Loucy (cell line): ENCODE data around the gene C1orf105.
"Not testable (repeated sequence)": the region's sequence is repeated elsewhere in the genome, so short reads cannot be mapped to it uniquely, and the experiment has no call there.

Source experiments
- CTCF ChIP-seq: fragments of 200-600 bp; sonication (generic); conservative IDR thresholded peaks from 2 replicates; pipeline ENCODE4 v1.5.1; 2014; ENCODE audit warnings: mild to moderate bottlenecking, antibody characterized with exemption, low read length
- EZH2phosphoT487 ChIP-seq: fragments of 200-600 bp; IDR thresholded peaks from 2 replicates; pipeline ENCODE4 v1.6.1; 2018; ENCODE audit warnings: antibody characterized with exemption, mild to moderate bottlenecking, moderate library complexity, borderline replicate concordance

GRCh38 chr1:172496127-172496526 lies 75.6 kb downstream of the C1orf105 start:
- not testable (repeated sequence) for TF ChIP-seq CTCF, EZH2phosphoT487
